Measurements from ENCODE around the gene PTPRM. TPM values are rescaled to one million over a fixed set of nuclear protein-coding genes. Genes with fewer than 3 reads are reported as not detected.

PTPRM gene
- total and polyA plus RNA-seq, 12 donors = 31.7 to 116 (median 61.2) TPM

GRCh38 chr18:7721532-7721931 is 154.4 kb downstream of the PTPRM start:
- no peak overlapping the region for H3K4me3 ChIP-seq
- no peaks in the 10 kb centered on the region for H3K36me3 ChIP-seq (replicated peaks in 1 of 2)
- intact Hi-C loops (cut with DNase I) = no loop called here
- no peak for DNase-seq
- 75 to 86% (median 76%) methylated on average over 2 of the region's 2 CpGs for WGBS, 4 donors
- no peaks in the 10 kb centered on the region for H3K4me1 ChIP-seq (replicated peaks in 1 of 2)
- no peak overlapping the region for H3K27ac ChIP-seq
- TF ChIP-seq POLR2A (IDR thresholded peaks at IDR 0.05) (no peak), CTCF (IDR thresholded peaks at IDR 0.05) (no peak)
- H3K9me3 ChIP-seq (replicated peaks in 1 of 3) = no peaks in the 10 kb centered on the region
- no peaks in the 10 kb centered on the region for H3K27me3 ChIP-seq

GRCh38 chr18:7722955-7723354 is 155.8 kb downstream of the PTPRM start:
- TF ChIP-seq CTCF (IDR thresholded peaks at IDR 0.05) (no peak), POLR2A (IDR thresholded peaks at IDR 0.05) (no peak)
- 73 to 91% (median 81%) methylated on average over 3 of the region's 3 CpGs for WGBS, 4 donors
- peaks cover 0 to 10% of the 10 kb centered on the region in 2 donors for H3K4me1 ChIP-seq (replicated peaks in 1 of 2)
- H3K36me3 ChIP-seq (replicated peaks in 1 of 2) = no peaks in the 10 kb centered on the region
- intact Hi-C loops (cut with DNase I) = no loop called here
- no peak overlapping the region for H3K4me3 ChIP-seq
- no peak overlapping the region for H3K27ac ChIP-seq
- no peaks in the 10 kb centered on the region for H3K27me3 ChIP-seq
- DNase-seq = no peak
- no peaks in the 10 kb centered on the region for H3K9me3 ChIP-seq (replicated peaks in 1 of 3)

- H3K4me3 ChIP-seq = no peak overlapping the region
- TF ChIP-seq CTCF (IDR thresholded peaks at IDR 0.05) = no peak
- 77 to 89% (median 88%) methylated on average over 6 to 8 of the region's 8 CpGs for WGBS, 4 donors
- H3K27ac ChIP-seq = no peak overlapping the region
- H3K36me3 ChIP-seq (replicated peaks in 1 of 2) = no peaks in the 10 kb centered on the region
- no peaks in the 10 kb centered on the region for H3K27me3 ChIP-seq
- intact Hi-C loops (cut with DNase I) = no loop called here
- no peak for DNase-seq
- H3K9me3 ChIP-seq (replicated peaks in 1 of 3) = no peaks in the 10 kb centered on the region
- H3K4me1 ChIP-seq (replicated peaks in 1 of 2) = peaks cover 0 to 12% of the 10 kb centered on the region in 2 donors
Measured at GRCh38 chr18:7723558-7723957, 156.4 kb downstream of the PTPRM start.

GRCh38 chr18:7725473-7725872 is 158.4 kb downstream of the PTPRM start:
- WGBS, 4 donors = 92 to 97% (median 94%) methylated on average over 9 of the region's 9 CpGs
- H3K9me3 ChIP-seq (replicated peaks in 1 of 3) = no peaks in the 10 kb centered on the region
- peaks cover 0 to 12% of the 10 kb centered on the region in 2 donors for H3K4me1 ChIP-seq (replicated peaks in 1 of 2)
- no peaks in the 10 kb centered on the region for H3K36me3 ChIP-seq (replicated peaks in 1 of 2)
- H3K27me3 ChIP-seq = no peaks in the 10 kb centered on the region
- no peak overlapping the region for H3K4me3 ChIP-seq
- TF ChIP-seq POLR2A (IDR thresholded peaks at IDR 0.05) = no peak
- DNase-seq = no peak
- H3K27ac ChIP-seq = no peak overlapping the region
- intact Hi-C loops (cut with DNase I) = no loop called here

- Histone ChIP-seq H3K4me3 (no peak overlapping the region), H3K9me3 (replicated peaks in 1 of 3) (no peaks in the 10 kb centered on the region), H3K27me3 (no peaks in the 10 kb centered on the region), H3K36me3 (replicated peaks in 1 of 2) (no peaks in the 10 kb centered on the region), H3K27ac (no peak overlapping the region), H3K4me1 (replicated peaks in 1 of 2) (peaks cover 0 to 12% of the 10 kb centered on the region in 2 donors)
- no peak for DNase-seq
- intact Hi-C loops (cut with DNase I) = no loop called here
- TF ChIP-seq CTCF (IDR thresholded peaks at IDR 0.05) (no peak), POLR2A (IDR thresholded peaks at IDR 0.05) (no peak)
- WGBS, 4 donors = 91 to 95% (median 93%) methylated on average over 10 of the region's 10 CpGs
Measured at GRCh38 chr18:7725897-7726296, 158.8 kb downstream of the PTPRM start.
